ENCODE data around the gene LIFR.

LIFR gene

GRCh38 chr5:38537505-38537904 lies 18.9 kb downstream of the LIFR start:
- ChIA-PET CTCF (interaction anchor here (1.2 kb wide), 1 partner anchor 117 kb away, joined by 3 read pairs; no protein-coding TSS in a partner anchor), POLR2A (no interaction called here)
- no peak for DNase-seq (ENCODE audit: extremely low spot score)
- no peak for TF ChIP-seq CTCF (IDR thresholded peaks at IDR 0.05; ENCODE audit: control extremely low read depth, extremely low read depth, low read depth, missing control alignments)

- DNase-seq (ENCODE audit: extremely low spot score) = no peak
- POLR2A ChIA-PET = no interaction called here
- no peak for TF ChIP-seq CTCF (IDR thresholded peaks at IDR 0.05; ENCODE audit: control extremely low read depth, extremely low read depth, low read depth, missing control alignments)
- CTCF ChIA-PET = no interaction called here
Measured at GRCh38 chr5:38536968-38537367, 19.5 kb downstream of the LIFR start.

GRCh38 chr5:38535845-38536244 lies 20.6 kb downstream of the LIFR start:
- CTCF ChIA-PET = interaction anchor here (1.0 to 2.2 kb wide), 2 partner anchors 10 to 94 kb away, joined by 3 to 6 read pairs; no protein-coding TSS in a partner anchor
- no peak for DNase-seq (ENCODE audit: extremely low spot score)
- POLR2A ChIA-PET = no interaction called here
- no peak for TF ChIP-seq CTCF (IDR thresholded peaks at IDR 0.05; ENCODE audit: control extremely low read depth, extremely low read depth, low read depth, missing control alignments)

- CTCF ChIA-PET = interaction anchor here (1.0 to 2.2 kb wide), 2 partner anchors 9 to 93 kb away, joined by 3 to 6 read pairs; no protein-coding TSS in a partner anchor
- DNase-seq (ENCODE audit: extremely low spot score) = no peak
- POLR2A ChIA-PET = no interaction called here
- no peak for TF ChIP-seq CTCF (IDR thresholded peaks at IDR 0.05; ENCODE audit: control extremely low read depth, extremely low read depth, low read depth, missing control alignments)
Measured at GRCh38 chr5:38535248-38535750, 21.1 kb downstream of the LIFR start.

- no peak for TF ChIP-seq CTCF (IDR thresholded peaks at IDR 0.05; ENCODE audit: control extremely low read depth, extremely low read depth, low read depth, missing control alignments)
- POLR2A ChIA-PET = no interaction called here
- CTCF ChIA-PET = interaction anchor here (1.0 to 2.2 kb wide), 2 partner anchors 92 to 146 kb away, joined by 3 to 6 read pairs; no protein-coding TSS in a partner anchor
- no peak for DNase-seq (ENCODE audit: extremely low spot score)
Measured at GRCh38 chr5:38534156-38534453, 22.3 kb downstream of the LIFR start.

GRCh38 chr5:38533286-38534155 lies 22.9 kb downstream of the LIFR start:
- TF ChIP-seq CTCF (IDR thresholded peaks at IDR 0.05; ENCODE audit: control extremely low read depth, extremely low read depth, low read depth, missing control alignments) = no peak
- POLR2A ChIA-PET = no interaction called here
- DNase-seq (ENCODE audit: extremely low spot score) = no peak
- CTCF ChIA-PET = interaction anchor here (1.0 to 2.2 kb wide), 2 partner anchors 92 to 145 kb away, joined by 3 to 6 read pairs; no protein-coding TSS in a partner anchor

Data from GM10248 (cell line).